Calu3 (cell line): ENCODE results near the gene MOB3A. TPM values are rescaled to one million over a fixed set of nuclear protein-coding genes. Genes with fewer than 3 reads are reported as not detected.
"Not testable (repeated sequence)": the region's sequence is repeated elsewhere in the genome, so short reads cannot be mapped to it uniquely, and the experiment has no call there.

ENCODE experiments used
- BruUV-seq: library from RNA; stranded (reverse); fragments of 400-500 nt; replicated peaks from 2 replicates; lab custom pipeline; 2021; lab: Mats Ljungman, UMichigan
- CTCF ChIA-PET: fragments of 300-600 bp; sonication (Branson Sonifier 250); formaldehyde crosslinking; loops from one replicate; lab custom pipeline; 2022; ENCODE audit warnings: antibody characterized with exemption; lab: Charles Lee
- DNase-seq: peaks from one replicate; pipeline ENCODE4 v3.0.0; 2022
- H3K27ac Mint-ChIP-seq: one replicate; pipeline ENCODE4 v1.8.0; 2022; ENCODE audit warnings: mixed read lengths; ENCODE audit not compliant: unreplicated experiment
- H3K27me3 Mint-ChIP-seq: one replicate; pipeline ENCODE4 v1.8.0; 2022; ENCODE audit warnings: mixed read lengths; ENCODE audit not compliant: unreplicated experiment
- H3K36me3 Mint-ChIP-seq: one replicate; pipeline ENCODE4 v1.8.0; 2022; ENCODE audit warnings: mild to moderate bottlenecking, moderate library complexity, mixed read lengths; ENCODE audit not compliant: insufficient read depth, unreplicated experiment
- H3K4me1 Mint-ChIP-seq: one replicate; pipeline ENCODE4 v1.8.0; 2022; ENCODE audit warnings: mild to moderate bottlenecking, low read depth, mixed read lengths; ENCODE audit not compliant: unreplicated experiment
- H3K4me3 Mint-ChIP-seq: one replicate; pipeline ENCODE4 v1.8.0; 2022; ENCODE audit warnings: mild to moderate bottlenecking, low read depth, moderate library complexity, mixed read lengths; ENCODE audit not compliant: unreplicated experiment
- H3K9me3 Mint-ChIP-seq: one replicate; pipeline ENCODE4 v1.8.0; 2022; ENCODE audit warnings: low read depth, mixed read lengths; ENCODE audit not compliant: unreplicated experiment
- intact Hi-C: fragments of 100-400 bp; cut with micrococcal nuclease; formaldehyde crosslinking; loops from one replicate; pipeline ENCODE4 v1.10.0; 2022; ENCODE audit not compliant: unreplicated experiment
- total RNA-seq: library from RNA; stranded (reverse); gene quantifications from 2 replicates; pipeline ENCODE4 v1.2.3, GENCODE V29; 2022
- TF ChIP-seq, protein P1 (sequence below): fragments of 200-600 bp; IDR thresholded peaks from one replicate; pipeline ENCODE4 v1.8.0; 2022; ENCODE audit warnings: antibody characterized with exemption; ENCODE audit not compliant: unreplicated experiment

MOB3A gene
- total RNA-seq, 1 experiment from 2014 or later: 15.8 TPM

DNA sequence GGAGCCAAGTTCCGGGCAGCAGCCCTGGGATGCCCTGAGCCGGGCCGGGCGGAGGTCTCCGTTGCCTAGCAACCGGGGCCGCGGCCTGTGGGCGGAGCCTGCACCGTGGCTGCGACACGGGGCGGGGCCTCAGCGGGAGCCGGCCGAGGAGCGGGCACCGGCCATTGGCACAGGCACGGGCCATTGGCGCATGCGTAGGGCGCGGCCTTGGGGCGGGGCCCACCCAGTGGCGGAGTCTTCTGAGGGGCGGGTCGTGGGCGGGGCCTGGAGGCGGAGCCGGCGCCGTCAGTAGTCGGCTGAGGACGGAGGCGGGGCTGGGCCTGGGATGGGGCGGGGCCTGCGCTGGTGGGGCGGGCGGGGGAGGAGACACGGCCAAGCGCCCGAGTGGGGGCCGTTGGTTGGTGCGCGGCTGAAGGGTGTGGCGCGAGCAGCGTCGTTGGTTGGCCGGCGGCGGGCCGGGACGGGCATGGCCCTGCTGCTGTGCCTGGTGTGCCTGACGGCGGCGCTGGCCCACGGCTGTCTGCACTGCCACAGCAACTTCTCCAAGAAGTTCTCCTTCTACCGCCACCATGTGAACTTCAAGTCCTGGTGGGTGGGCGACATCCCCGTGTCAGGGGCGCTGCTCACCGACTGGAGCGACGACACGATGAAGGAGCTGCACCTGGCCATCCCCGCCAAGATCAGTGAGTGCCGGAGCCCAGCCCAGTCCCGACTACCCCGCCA is 515 bp upstream of the MOB3A start, which contains the start of gene IZUMO4:
TSS of gene IZUMO4 (plus strand) at position 436 of the 723 bp plus-strand sequence. CDS start at position 467, 31 bp downstream.
- intact Hi-C loops: no loop called here

DNA sequence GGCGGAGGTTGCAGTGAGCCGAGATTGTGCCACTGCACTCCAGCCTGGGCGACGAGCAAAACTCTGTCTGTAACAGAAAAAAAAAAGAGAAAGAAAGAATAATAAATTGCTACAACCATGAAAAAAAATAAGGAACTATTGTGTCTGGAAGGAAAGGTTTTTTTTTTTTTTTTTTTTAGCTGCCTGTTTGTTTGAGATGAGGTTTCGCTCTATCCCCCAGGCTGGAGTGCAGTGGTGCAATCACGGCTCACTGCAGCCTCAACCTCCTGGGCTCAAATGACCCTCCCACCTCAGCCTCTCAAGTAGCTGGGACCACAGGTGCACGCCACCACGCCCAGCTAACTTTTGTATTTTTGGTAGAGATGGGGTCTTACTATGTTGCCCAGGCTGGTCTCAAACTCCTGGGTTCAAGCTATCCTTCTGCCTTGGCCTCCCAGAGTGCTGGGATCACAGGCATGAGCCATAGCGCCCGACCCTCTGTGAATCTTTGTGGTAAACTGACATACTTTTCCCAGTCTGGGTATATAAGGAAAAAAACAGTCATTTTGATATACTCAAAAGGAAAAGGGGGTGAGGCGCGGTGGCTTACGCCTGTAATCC is 4.1 kb downstream of the MOB3A start:
- H3K36me3 Mint-ChIP-seq: peaks cover 33% of the 10 kb centered on the region
- BruUV-seq: not testable (repeated sequence)
- CTCF ChIA-PET: interaction anchor here (0.6 kb wide), 2 partner anchors 301 to 631 kb away, joined by 3 to 4 read pairs; no protein-coding TSS in a partner anchor

More for the DNA sequence above, 515 bp upstream of the MOB3A start, which contains the start of gene IZUMO4:
- H3K4me1 Mint-ChIP-seq: no peaks in the 10 kb centered on the region
- peak within 1 kb of the TSS; percentile 80 for H3K4me3 Mint-ChIP-seq
- DNase-seq: peak; percentile 97
- BruUV-seq: no TSS peak
- peaks cover 56% of the 10 kb centered on the region for H3K36me3 Mint-ChIP-seq
- peak within 1 kb of the TSS; percentile 70 for H3K27ac Mint-ChIP-seq
- TF ChIP-seq, protein P1, sequence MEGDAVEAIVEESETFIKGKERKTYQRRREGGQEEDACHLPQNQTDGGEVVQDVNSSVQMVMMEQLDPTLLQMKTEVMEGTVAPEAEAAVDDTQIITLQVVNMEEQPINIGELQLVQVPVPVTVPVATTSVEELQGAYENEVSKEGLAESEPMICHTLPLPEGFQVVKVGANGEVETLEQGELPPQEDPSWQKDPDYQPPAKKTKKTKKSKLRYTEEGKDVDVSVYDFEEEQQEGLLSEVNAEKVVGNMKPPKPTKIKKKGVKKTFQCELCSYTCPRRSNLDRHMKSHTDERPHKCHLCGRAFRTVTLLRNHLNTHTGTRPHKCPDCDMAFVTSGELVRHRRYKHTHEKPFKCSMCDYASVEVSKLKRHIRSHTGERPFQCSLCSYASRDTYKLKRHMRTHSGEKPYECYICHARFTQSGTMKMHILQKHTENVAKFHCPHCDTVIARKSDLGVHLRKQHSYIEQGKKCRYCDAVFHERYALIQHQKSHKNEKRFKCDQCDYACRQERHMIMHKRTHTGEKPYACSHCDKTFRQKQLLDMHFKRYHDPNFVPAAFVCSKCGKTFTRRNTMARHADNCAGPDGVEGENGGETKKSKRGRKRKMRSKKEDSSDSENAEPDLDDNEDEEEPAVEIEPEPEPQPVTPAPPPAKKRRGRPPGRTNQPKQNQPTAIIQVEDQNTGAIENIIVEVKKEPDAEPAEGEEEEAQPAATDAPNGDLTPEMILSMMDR: no peak
- no peaks in the 10 kb centered on the region for H3K9me3 Mint-ChIP-seq
- no peaks in the 10 kb centered on the region for H3K27me3 Mint-ChIP-seq
- CTCF ChIA-PET: interaction anchor here (0.6 kb wide), 1 partner anchor 59 kb away, joined by 5 read pairs; no protein-coding TSS in a partner anchor

DNA sequence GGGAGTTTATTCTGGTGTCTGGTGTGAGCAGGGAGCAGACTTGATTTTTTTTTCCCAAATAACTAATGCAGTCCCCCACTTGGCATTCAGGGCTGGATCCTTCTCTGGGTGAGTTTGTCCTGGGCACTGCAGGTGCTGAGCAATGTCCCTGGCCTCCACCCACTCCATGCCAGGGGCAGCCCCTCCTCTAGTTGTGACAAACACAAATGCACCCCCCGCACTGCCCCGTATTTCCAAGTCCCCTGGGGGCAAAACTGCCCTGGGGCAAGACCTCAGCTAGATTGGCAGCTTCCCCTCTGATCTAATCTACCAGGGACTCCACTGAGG is 6.4 kb downstream of the MOB3A start:
- TF ChIP-seq, protein P1: no peak
- CTCF ChIA-PET: no interaction called here
- intact Hi-C loops: no loop called here
- Mint-ChIP-seq H3K36me3 (peaks cover 17% of the 10 kb centered on the region), H3K4me1 (peaks cover 8% of the 10 kb centered on the region), H3K4me3 (no peak overlapping the region), H3K27me3 (no peaks in the 10 kb centered on the region), H3K27ac (no peak overlapping the region), H3K9me3 (no peaks in the 10 kb centered on the region)
- DNase-seq: no peak
- BruUV-seq: no TSS peak

More for the DNA sequence above, 4.1 kb downstream of the MOB3A start:
- intact Hi-C loops, H3K27me3 Mint-ChIP-seq, H3K4me1 Mint-ChIP-seq, H3K4me3 Mint-ChIP-seq, DNase-seq, H3K9me3 Mint-ChIP-seq, H3K27ac Mint-ChIP-seq: not testable (repeated sequence)

DNA sequence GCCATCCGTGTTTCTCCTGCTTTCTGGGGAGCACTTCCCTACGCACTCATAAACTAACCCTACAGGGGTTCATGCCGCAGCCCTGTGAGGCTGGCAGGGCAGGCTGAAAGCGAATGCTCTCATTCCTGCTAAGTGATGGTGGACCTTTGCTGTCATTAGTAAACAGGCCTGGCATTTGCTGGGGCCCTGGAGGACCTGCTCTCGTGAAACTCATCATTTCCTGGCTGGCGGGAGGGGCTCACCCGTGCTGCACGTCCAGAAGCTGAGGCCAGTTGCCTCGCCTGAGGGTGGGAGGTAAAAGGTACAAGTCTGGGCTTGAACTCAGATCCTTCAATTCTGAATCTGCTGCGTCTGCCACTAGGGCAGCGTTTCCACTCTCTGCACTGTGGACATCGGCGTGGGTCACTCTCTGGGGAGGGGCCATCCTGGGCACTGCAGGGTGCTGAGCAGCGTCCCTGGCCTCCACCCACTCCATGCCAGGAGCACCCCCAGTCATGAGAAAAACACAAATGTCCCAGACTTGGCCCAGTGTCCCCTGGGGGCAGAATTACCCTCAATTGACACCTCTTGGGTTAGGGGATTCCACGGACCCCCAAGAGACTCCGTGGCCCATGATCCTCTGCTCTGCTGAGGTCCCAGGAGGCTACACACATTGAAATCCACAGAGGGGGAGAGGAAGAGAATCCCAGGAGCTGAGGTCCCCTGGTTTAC is 7.0 kb downstream of the MOB3A start:
- Mint-ChIP-seq H3K36me3 (peaks cover 11% of the 10 kb centered on the region), H3K27me3 (no peaks in the 10 kb centered on the region), H3K4me1 (peaks cover 8% of the 10 kb centered on the region), H3K27ac (no peak overlapping the region), H3K9me3 (no peaks in the 10 kb centered on the region), H3K4me3 (no peak overlapping the region)
- CTCF ChIA-PET: no interaction called here
- intact Hi-C loops: no loop called here
- DNase-seq: no peak
- TF ChIP-seq, protein P1: no peak
- BruUV-seq: no TSS peak
